GM21825 (cell line): ENCODE data around the gene ALDH3B2.
"Not testable (repeated sequence)": the region's sequence is repeated elsewhere in the genome, so short reads cannot be mapped to it uniquely, and the experiment has no call there.

Experiments
- ATAC-seq: cut with Tn5 transposase; IDR thresholded peaks from one replicate; pipeline ENCODE4 v1.9.1; 2021; ENCODE audit warnings: mild to moderate bottlenecking, moderate library complexity; ENCODE audit not compliant: unreplicated experiment

The ALDH3B2 gene

GRCh38 chr11:67662835-67663531, 11.4 kb downstream of the ALDH3B2 start:
- ATAC-seq = no peak

- ATAC-seq = no peak
Observed at GRCh38 chr11:67662142-67662834, 12.1 kb downstream of the ALDH3B2 start.

GRCh38 chr11:67660752-67661151, 13.7 kb downstream of the ALDH3B2 start:
- ATAC-seq = not testable (repeated sequence)

- not testable (repeated sequence) for ATAC-seq
Observed at GRCh38 chr11:67659651-67660165, 14.7 kb downstream of the ALDH3B2 start.

GRCh38 chr11:67657300-67657699, 17.1 kb downstream of the ALDH3B2 start:
- ATAC-seq = no peak

- no peak for ATAC-seq
Observed at GRCh38 chr11:67656278-67656922, 18.0 kb downstream of the ALDH3B2 start.

- ATAC-seq = no peak
Observed at GRCh38 chr11:67654225-67654624, 20.2 kb downstream of the ALDH3B2 start.

GRCh38 chr11:67652965-67653845, 21.2 kb downstream of the ALDH3B2 start:
- no peak for ATAC-seq

- no peak for ATAC-seq
Observed at GRCh38 chr11:67651976-67652781, 22.2 kb downstream of the ALDH3B2 start.

GRCh38 chr11:67649634-67650510, 24.6 kb downstream of the ALDH3B2 start:
- ATAC-seq = no peak

- peak; percentile 9 for ATAC-seq
Observed at GRCh38 chr11:67648796-67649613, 25.4 kb downstream of the ALDH3B2 start.

GRCh38 chr11:67648140-67648795, 26.2 kb downstream of the ALDH3B2 start:
- peak; percentile 51 for ATAC-seq

GRCh38 chr11:67647471-67647870, 27.0 kb downstream of the ALDH3B2 start:
- no peak for ATAC-seq

- peak; percentile 42 for ATAC-seq
Observed at GRCh38 chr11:67646535-67647336, 27.7 kb downstream of the ALDH3B2 start.

GRCh38 chr11:67645521-67646461, 28.6 kb downstream of the ALDH3B2 start:
- no peak for ATAC-seq
